Measurements from ENCODE around the gene XPO6.
"Not testable (repeated sequence)": the region's sequence is repeated elsewhere in the genome, so short reads cannot be mapped to it uniquely, and the experiment has no call there.

XPO6 gene

GRCh38 chr16:28257256-28257655 lies 45.5 kb upstream of the XPO6 start:
- Histone ChIP-seq H2BK5ac (ENCODE audit: low read length) (no peak overlapping the region), H3K36me3 (ENCODE audit: control insufficient read depth, insufficient read depth, low read length) (no peaks in the 10 kb centered on the region), H3K56ac (ENCODE audit: low read length) (no peak overlapping the region), H3K27ac (ENCODE audit: low read depth, low read length) (no peak overlapping the region), H3K23ac (ENCODE audit: low read length) (no peak overlapping the region), H3K79me2 (ENCODE audit: control insufficient read depth, insufficient read depth, low read length) (no peaks in the 10 kb centered on the region), H4K5ac (ENCODE audit: low read length) (no peak overlapping the region), H2BK15ac (replicated peaks; ENCODE audit: low read depth) (no peak overlapping the region), H3K27me3 (ENCODE audit: insufficient read depth, low read length, poor library complexity) (no peaks in the 10 kb centered on the region), H3K4me1 (ENCODE audit: control insufficient read depth, low read depth, low read length) (no peaks in the 10 kb centered on the region), H3K9ac (ENCODE audit: low read length) (no peak overlapping the region), H3K4ac (ENCODE audit: low read depth, low read length) (no peak overlapping the region), H4K8ac (ENCODE audit: low read depth, low read length) (no peak overlapping the region), H3K79me1 (ENCODE audit: low read length) (no peaks in the 10 kb centered on the region), H2AK5ac (ENCODE audit: low read length) (no peak overlapping the region), H3K18ac (ENCODE audit: low read length) (no peak overlapping the region), H3K4me2 (ENCODE audit: low read length) (no peak overlapping the region), H2BK120ac (ENCODE audit: low read depth, low read length) (no peak overlapping the region), H3K4me3 (ENCODE audit: low read length) (no peak overlapping the region)
- no peak for DNase-seq
- WGBS (ENCODE audit: extremely low coverage, insufficient coverage, low lambda C conversion rate): no CpG with 5 or more reads among the region's 4 CpGs

DNA sequence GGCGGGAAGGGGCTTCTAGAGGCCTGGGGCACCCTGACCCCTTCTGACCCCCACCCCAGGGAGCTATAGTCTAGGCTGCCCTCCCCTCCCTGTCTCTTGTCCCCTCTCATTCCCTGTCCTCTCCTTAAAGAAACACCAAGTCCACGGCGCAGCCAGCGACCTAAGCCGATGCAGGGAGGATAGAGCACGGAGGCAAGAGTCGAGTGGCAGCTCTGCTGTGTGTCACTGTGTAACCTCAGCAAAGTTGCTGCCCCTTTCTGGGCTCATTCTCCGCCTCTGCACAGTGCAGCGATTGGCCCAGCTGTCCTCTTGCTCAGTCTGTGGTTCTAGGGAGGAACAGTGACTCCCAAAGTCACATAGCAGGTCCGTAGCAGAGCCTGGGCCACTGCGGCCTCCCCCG lies 44.1 kb upstream of the XPO6 start:
- H3K4ac ChIP-seq (ENCODE audit: low read depth, low read length): no peak overlapping the region
- WGBS (ENCODE audit: extremely low coverage, insufficient coverage, low lambda C conversion rate): no CpG with 5 or more reads among the region's 12 CpGs
- no peaks in the 10 kb centered on the region for H3K4me1 ChIP-seq (ENCODE audit: control insufficient read depth, low read depth, low read length)
- H2BK15ac ChIP-seq (replicated peaks; ENCODE audit: low read depth): no peak overlapping the region
- no peak for DNase-seq
- no peak overlapping the region for H3K4me2 ChIP-seq (ENCODE audit: low read length)
- H3K9ac ChIP-seq (ENCODE audit: low read length): no peak overlapping the region
- no peaks in the 10 kb centered on the region for H3K27me3 ChIP-seq (ENCODE audit: insufficient read depth, low read length, poor library complexity)
- H4K5ac ChIP-seq (ENCODE audit: low read length): no peak overlapping the region
- H3K56ac ChIP-seq (ENCODE audit: low read length): no peak overlapping the region
- H2BK120ac ChIP-seq (ENCODE audit: low read depth, low read length): no peak overlapping the region
- no peak overlapping the region for H3K18ac ChIP-seq (ENCODE audit: low read length)
- no peak overlapping the region for H3K23ac ChIP-seq (ENCODE audit: low read length)
- H4K8ac ChIP-seq (ENCODE audit: low read depth, low read length): no peak overlapping the region
- H3K4me3 ChIP-seq (ENCODE audit: low read length): no peak overlapping the region
- H3K79me1 ChIP-seq (ENCODE audit: low read length): no peaks in the 10 kb centered on the region
- H3K36me3 ChIP-seq (ENCODE audit: control insufficient read depth, insufficient read depth, low read length): no peaks in the 10 kb centered on the region
- H3K79me2 ChIP-seq (ENCODE audit: control insufficient read depth, insufficient read depth, low read length): no peaks in the 10 kb centered on the region
- no peak overlapping the region for H2AK5ac ChIP-seq (ENCODE audit: low read length)
- H2BK5ac ChIP-seq (ENCODE audit: low read length): no peak overlapping the region
- no peak overlapping the region for H3K27ac ChIP-seq (ENCODE audit: low read depth, low read length)

- Histone ChIP-seq H3K56ac (ENCODE audit: low read length) (no peak overlapping the region), H2BK5ac (ENCODE audit: low read length) (no peak overlapping the region), H3K4me1 (ENCODE audit: control insufficient read depth, low read depth, low read length) (no peaks in the 10 kb centered on the region), H3K4me2 (ENCODE audit: low read length) (no peak overlapping the region), H3K36me3 (ENCODE audit: control insufficient read depth, insufficient read depth, low read length) (no peaks in the 10 kb centered on the region), H3K18ac (ENCODE audit: low read length) (no peak overlapping the region), H2BK120ac (ENCODE audit: low read depth, low read length) (no peak overlapping the region), H3K23ac (ENCODE audit: low read length) (no peak overlapping the region), H3K79me2 (ENCODE audit: control insufficient read depth, insufficient read depth, low read length) (no peaks in the 10 kb centered on the region), H4K8ac (ENCODE audit: low read depth, low read length) (no peak overlapping the region), H2BK15ac (replicated peaks; ENCODE audit: low read depth) (no peak overlapping the region), H3K4me3 (ENCODE audit: low read length) (no peak overlapping the region), H3K27ac (ENCODE audit: low read depth, low read length) (no peak overlapping the region), H2AK5ac (ENCODE audit: low read length) (no peak overlapping the region), H3K4ac (ENCODE audit: low read depth, low read length) (no peak overlapping the region), H3K27me3 (ENCODE audit: insufficient read depth, low read length, poor library complexity) (no peaks in the 10 kb centered on the region), H4K5ac (ENCODE audit: low read length) (no peak overlapping the region), H3K9ac (ENCODE audit: low read length) (no peak overlapping the region), H3K79me1 (ENCODE audit: low read length) (no peaks in the 10 kb centered on the region)
- DNase-seq: no peak
- WGBS (ENCODE audit: extremely low coverage, insufficient coverage, low lambda C conversion rate): no CpG with 5 or more reads among the region's 6 CpGs
These were observed 42.4 kb upstream of the XPO6 start for GRCh38 chr16:28254158-28254557.

GRCh38 chr16:28250999-28251398 lies 39.2 kb upstream of the XPO6 start:
- Histone ChIP-seq H2BK15ac (replicated peaks; ENCODE audit: low read depth) (no peak overlapping the region), H3K23ac (ENCODE audit: low read length) (no peak overlapping the region), H3K56ac (ENCODE audit: low read length) (no peak overlapping the region), H2BK5ac (ENCODE audit: low read length) (no peak overlapping the region), H3K79me1 (ENCODE audit: low read length) (no peaks in the 10 kb centered on the region), H2BK120ac (ENCODE audit: low read depth, low read length) (no peak overlapping the region), H3K27me3 (ENCODE audit: insufficient read depth, low read length, poor library complexity) (no peaks in the 10 kb centered on the region), H4K5ac (ENCODE audit: low read length) (no peak overlapping the region), H3K4ac (ENCODE audit: low read depth, low read length) (no peak overlapping the region), H3K9ac (ENCODE audit: low read length) (no peak overlapping the region), H2AK5ac (ENCODE audit: low read length) (no peak overlapping the region), H3K4me3 (ENCODE audit: low read length) (no peak overlapping the region), H3K18ac (ENCODE audit: low read length) (no peak overlapping the region), H3K4me1 (ENCODE audit: control insufficient read depth, low read depth, low read length) (no peaks in the 10 kb centered on the region), H4K8ac (ENCODE audit: low read depth, low read length) (no peak overlapping the region), H3K79me2 (ENCODE audit: control insufficient read depth, insufficient read depth, low read length) (no peaks in the 10 kb centered on the region), H3K36me3 (ENCODE audit: control insufficient read depth, insufficient read depth, low read length) (no peaks in the 10 kb centered on the region), H3K27ac (ENCODE audit: low read depth, low read length) (no peak overlapping the region), H3K4me2 (ENCODE audit: low read length) (no peak overlapping the region)
- DNase-seq: no peak
- no CpG with 5 or more reads among the region's 3 CpGs for WGBS (ENCODE audit: extremely low coverage, insufficient coverage, low lambda C conversion rate)

- H3K36me3 ChIP-seq (ENCODE audit: control insufficient read depth, insufficient read depth, low read length); H3K56ac ChIP-seq (ENCODE audit: low read length); H3K9ac ChIP-seq (ENCODE audit: low read length); H3K4me1 ChIP-seq (ENCODE audit: control insufficient read depth, low read depth, low read length); H4K8ac ChIP-seq (ENCODE audit: low read depth, low read length); H3K4ac ChIP-seq (ENCODE audit: low read depth, low read length); H4K5ac ChIP-seq (ENCODE audit: low read length); H3K4me3 ChIP-seq (ENCODE audit: low read length); H3K4me2 ChIP-seq (ENCODE audit: low read length); H3K18ac ChIP-seq (ENCODE audit: low read length); H3K79me2 ChIP-seq (ENCODE audit: control insufficient read depth, insufficient read depth, low read length); H3K27ac ChIP-seq (ENCODE audit: low read depth, low read length); H2BK15ac ChIP-seq (replicated peaks; ENCODE audit: low read depth); H2BK5ac ChIP-seq (ENCODE audit: low read length); H3K27me3 ChIP-seq (ENCODE audit: insufficient read depth, low read length, poor library complexity); H3K79me1 ChIP-seq (ENCODE audit: low read length); H2AK5ac ChIP-seq (ENCODE audit: low read length); H3K23ac ChIP-seq (ENCODE audit: low read length); DNase-seq; H2BK120ac ChIP-seq (ENCODE audit: low read depth, low read length): not testable (repeated sequence)
- no CpG with 5 or more reads among the region's 2 CpGs for WGBS (ENCODE audit: extremely low coverage, insufficient coverage, low lambda C conversion rate)
These were observed 37.7 kb upstream of the XPO6 start for GRCh38 chr16:28249483-28249882.

GRCh38 chr16:28241924-28242323 lies 30.2 kb upstream of the XPO6 start:
- no peak overlapping the region for H3K23ac ChIP-seq (ENCODE audit: low read length)
- no peak overlapping the region for H3K9ac ChIP-seq (ENCODE audit: low read length)
- no peak overlapping the region for H4K5ac ChIP-seq (ENCODE audit: low read length)
- H2BK15ac ChIP-seq (replicated peaks; ENCODE audit: low read depth): no peak overlapping the region
- H3K36me3 ChIP-seq (ENCODE audit: control insufficient read depth, insufficient read depth, low read length): no peaks in the 10 kb centered on the region
- H2AK5ac ChIP-seq (ENCODE audit: low read length): no peak overlapping the region
- no peak overlapping the region for H3K56ac ChIP-seq (ENCODE audit: low read length)
- WGBS (ENCODE audit: extremely low coverage, insufficient coverage, low lambda C conversion rate): no CpG with 5 or more reads among the region's 6 CpGs
- no peaks in the 10 kb centered on the region for H3K4me1 ChIP-seq (ENCODE audit: control insufficient read depth, low read depth, low read length)
- no peak overlapping the region for H3K4me2 ChIP-seq (ENCODE audit: low read length)
- no peak overlapping the region for H4K8ac ChIP-seq (ENCODE audit: low read depth, low read length)
- H2BK5ac ChIP-seq (ENCODE audit: low read length): no peak overlapping the region
- H3K4me3 ChIP-seq (ENCODE audit: low read length): no peak overlapping the region
- no peak overlapping the region for H3K27ac ChIP-seq (ENCODE audit: low read depth, low read length)
- H3K79me1 ChIP-seq (ENCODE audit: low read length): no peaks in the 10 kb centered on the region
- no peak overlapping the region for H3K18ac ChIP-seq (ENCODE audit: low read length)
- H3K27me3 ChIP-seq (ENCODE audit: insufficient read depth, low read length, poor library complexity): no peaks in the 10 kb centered on the region
- DNase-seq: no peak
- H2BK120ac ChIP-seq (ENCODE audit: low read depth, low read length): no peak overlapping the region
- H3K4ac ChIP-seq (ENCODE audit: low read depth, low read length): no peak overlapping the region
- no peaks in the 10 kb centered on the region for H3K79me2 ChIP-seq (ENCODE audit: control insufficient read depth, insufficient read depth, low read length)
